ENCODE results near the gene RGS4.

- TF ChIP-seq POLR2AphosphoS5 (IDR thresholded peaks at IDR 0.05; ENCODE audit: low read depth, low read length), result no peak
- TF ChIP-seq POLR2A (IDR thresholded peaks at IDR 0.05; ENCODE audit: low read depth, low read length), result no peak
Measured at GRCh38 chr1:163029901-163030300, 39.3 kb upstream of the RGS4 start.
